Activated CD8-positive, alpha-beta memory T cell treated with anti-CD3 and anti-CD28 coated beads for 24 hours (primary cell): Measurements from ENCODE around the gene MTMR1.
A peak's percentile ranks its signal among the peaks of the same experiment; 100 is the strongest.

ENCODE experiments used
- DNase-seq: peaks from one replicate; pipeline ENCODE4 v3.0.0-alpha.2; 2020

MTMR1 gene

GRCh38 chrX:150692831-150693724 lies at the start of gene MTMR1:
TSS of gene MTMR1 (plus strand) at chrX:150693396. CDS start at chrX:150693531, 135 bp downstream.
- peak; percentile 80 for DNase-seq

- no peak for DNase-seq
Observed at GRCh38 chrX:150643958-150644357, 49.2 kb upstream of the MTMR1 start.

GRCh38 chrX:150644422-150644821 lies 48.8 kb upstream of the MTMR1 start:
- DNase-seq: no peak

- DNase-seq: no peak
Observed at GRCh38 chrX:150647331-150647730, 45.9 kb upstream of the MTMR1 start.

- no peak for DNase-seq
Observed at GRCh38 chrX:150648296-150648940, 44.8 kb upstream of the MTMR1 start.

- no peak for DNase-seq
Observed at GRCh38 chrX:150649096-150649870, 43.9 kb upstream of the MTMR1 start.

GRCh38 chrX:150651906-150652305 lies 41.3 kb upstream of the MTMR1 start:
- DNase-seq: no peak

- no peak for DNase-seq
Observed at GRCh38 chrX:150655788-150656187, 37.4 kb upstream of the MTMR1 start.

GRCh38 chrX:150663073-150663472 lies 30.1 kb upstream of the MTMR1 start:
- no peak for DNase-seq

GRCh38 chrX:150664290-150664689 lies 28.9 kb upstream of the MTMR1 start:
- DNase-seq: no peak

- DNase-seq: no peak
Observed at GRCh38 chrX:150676221-150676620, 17.0 kb upstream of the MTMR1 start.

- no peak for DNase-seq
Observed at GRCh38 chrX:150680974-150681373, 12.2 kb upstream of the MTMR1 start.

GRCh38 chrX:150683112-150683511 lies 10.1 kb upstream of the MTMR1 start:
- no peak for DNase-seq

- DNase-seq: no peak
Observed at GRCh38 chrX:150683536-150684146, 9.6 kb upstream of the MTMR1 start.

GRCh38 chrX:150688911-150689451 lies 4.2 kb upstream of the MTMR1 start:
- DNase-seq: no peak

GRCh38 chrX:150690126-150690525 lies 3.1 kb upstream of the MTMR1 start:
- DNase-seq: no peak

GRCh38 chrX:150692296-150692695 lies 900 bp upstream of the MTMR1 start:
- DNase-seq: no peak

- DNase-seq: peak; percentile 79
Observed at GRCh38 chrX:150693725-150694574, 754 bp downstream of the MTMR1 start.

GRCh38 chrX:150694738-150695410 lies 1.7 kb downstream of the MTMR1 start:
- no peak for DNase-seq

- DNase-seq: no peak
Observed at GRCh38 chrX:150696331-150696730, 3.1 kb downstream of the MTMR1 start.

- DNase-seq: no peak
Observed at GRCh38 chrX:150696866-150697265, 3.7 kb downstream of the MTMR1 start.
